ENCODE data around the gene EN2. TPM values are rescaled to one million over a fixed set of nuclear protein-coding genes. Genes with fewer than 3 reads are reported as not detected.

The EN2 gene
- total and polyA plus RNA-seq, 2 experiments from 2014 or later, result not detected

- H3F3A ChIP-seq (ENCODE audit: insufficient read depth), result no peaks in the 10 kb centered on the region
- WGBS, 2 experiments (ENCODE audit: low coverage in 1 of 2, low lambda C conversion rate in 2 of 2, missing lambda C conversion rate in 2 of 2), result 33% methylated on average over 7 of the region's 7 CpGs
These were observed 33.0 kb upstream of the EN2 start for GRCh38 chr7:155425011-155425340.

DNA sequence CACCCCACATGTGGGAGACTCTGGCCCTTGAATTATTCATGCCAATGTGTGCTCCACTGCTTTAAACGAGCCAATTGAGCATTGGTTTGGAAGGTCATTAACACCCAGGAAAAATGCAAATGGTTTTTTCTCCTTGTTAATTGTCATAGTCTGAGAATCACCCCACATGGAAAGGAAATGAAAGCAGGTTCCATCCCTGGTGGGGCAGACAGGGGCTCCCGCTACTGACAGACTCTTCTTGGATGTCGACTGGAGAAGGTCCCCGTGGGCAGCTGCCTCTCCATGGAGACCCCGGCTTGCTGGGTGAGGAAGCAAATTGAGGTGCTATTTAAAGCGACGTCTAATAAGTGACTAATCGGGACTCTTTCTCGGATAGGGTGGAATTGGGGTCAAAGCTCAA is 32.0 kb upstream of the EN2 start:
- in situ Hi-C loops (cut with MboI), result no loop called here
- Histone ChIP-seq H4K20me1 (ENCODE audit: insufficient read depth) (no peaks in the 10 kb centered on the region), H3K79me2 (ENCODE audit: insufficient read depth) (no peaks in the 10 kb centered on the region), H3K4me2 (ENCODE audit: unreplicated experiment) (no peak overlapping the region), H3K4me3 (no peak overlapping the region), H3K9me2 (ENCODE audit: insufficient read depth) (no peaks in the 10 kb centered on the region), H3K9ac (no peak overlapping the region), H3K27me3 (replicated peaks; ENCODE audit: insufficient read depth) (peaks cover 44% of the 10 kb centered on the region), H3K27ac (no peak overlapping the region), H3K9me3 (ENCODE audit: low read depth) (no peaks in the 10 kb centered on the region), H3K4me1 (ENCODE audit: insufficient read depth) (no peaks in the 10 kb centered on the region), H2AFZ (no peak overlapping the region), H3F3A (ENCODE audit: insufficient read depth) (no peaks in the 10 kb centered on the region), H3K36me3 (ENCODE audit: low read depth) (no peaks in the 10 kb centered on the region)
- no peak for TF ChIP-seq EZH2phosphoT487 (IDR thresholded peaks at IDR 0.05; ENCODE audit: insufficient read depth, low read depth)
- no peak for TF ChIP-seq EZH2 (IDR thresholded peaks at IDR 0.05; ENCODE audit: insufficient read depth, poor library complexity, severe bottlenecking)
- no peak for DNase-seq
- WGBS, 2 experiments (ENCODE audit: low coverage in 1 of 2, low lambda C conversion rate in 2 of 2, missing lambda C conversion rate in 2 of 2), result 30 to 32% methylated on average over 9 of the region's 9 CpGs

More at GRCh38 chr7:155425011-155425340, 33.0 kb upstream of the EN2 start:
- no peak for DNase-seq
- Histone ChIP-seq H3K79me2 (ENCODE audit: insufficient read depth) (no peaks in the 10 kb centered on the region), H2AFZ (no peak overlapping the region), H3K27me3 (replicated peaks; ENCODE audit: insufficient read depth) (peaks cover 40% of the 10 kb centered on the region), H3K36me3 (ENCODE audit: low read depth) (no peaks in the 10 kb centered on the region), H3K4me2 (ENCODE audit: unreplicated experiment) (no peak overlapping the region), H3K9me3 (ENCODE audit: low read depth) (no peaks in the 10 kb centered on the region), H3K4me3 (no peak overlapping the region), H3K9me2 (ENCODE audit: insufficient read depth) (no peaks in the 10 kb centered on the region), H3K9ac (no peak overlapping the region), H3K27ac (no peak overlapping the region), H3K4me1 (ENCODE audit: insufficient read depth) (no peaks in the 10 kb centered on the region), H4K20me1 (ENCODE audit: insufficient read depth) (no peaks in the 10 kb centered on the region)
- no peak for TF ChIP-seq EZH2phosphoT487 (IDR thresholded peaks at IDR 0.05; ENCODE audit: insufficient read depth, low read depth)
- no peak for TF ChIP-seq EZH2 (IDR thresholded peaks at IDR 0.05; ENCODE audit: insufficient read depth, poor library complexity, severe bottlenecking)
- in situ Hi-C loops (cut with MboI), result no loop called here

GRCh38 chr7:155426543-155427410 is 31.2 kb upstream of the EN2 start:
- Histone ChIP-seq H3K27ac (no peak overlapping the region), H3K4me3 (no peak overlapping the region), H3K27me3 (replicated peaks; ENCODE audit: insufficient read depth) (peaks cover 44% of the 10 kb centered on the region), H3F3A (ENCODE audit: insufficient read depth) (no peaks in the 10 kb centered on the region), H3K4me1 (ENCODE audit: insufficient read depth) (no peaks in the 10 kb centered on the region), H3K9ac (no peak overlapping the region), H3K9me2 (ENCODE audit: insufficient read depth) (no peaks in the 10 kb centered on the region), H3K4me2 (ENCODE audit: unreplicated experiment) (no peak overlapping the region), H4K20me1 (ENCODE audit: insufficient read depth) (no peaks in the 10 kb centered on the region), H3K9me3 (ENCODE audit: low read depth) (no peaks in the 10 kb centered on the region), H2AFZ (no peak overlapping the region), H3K36me3 (ENCODE audit: low read depth) (no peaks in the 10 kb centered on the region), H3K79me2 (ENCODE audit: insufficient read depth) (no peaks in the 10 kb centered on the region)
- WGBS, 2 experiments (ENCODE audit: low coverage in 1 of 2, low lambda C conversion rate in 2 of 2, missing lambda C conversion rate in 2 of 2), result 13 to 22% methylated on average over 20 of the region's 20 CpGs
- in situ Hi-C loops (cut with MboI), result no loop called here
- no peak for TF ChIP-seq EZH2 (IDR thresholded peaks at IDR 0.05; ENCODE audit: insufficient read depth, poor library complexity, severe bottlenecking)
- no peak for TF ChIP-seq EZH2phosphoT487 (IDR thresholded peaks at IDR 0.05; ENCODE audit: insufficient read depth, low read depth)
- DNase-seq, result no peak

- Histone ChIP-seq H2AFZ (no peak overlapping the region), H3K4me2 (ENCODE audit: unreplicated experiment) (no peak overlapping the region), H3F3A (ENCODE audit: insufficient read depth) (no peaks in the 10 kb centered on the region), H4K20me1 (ENCODE audit: insufficient read depth) (no peaks in the 10 kb centered on the region), H3K9me2 (ENCODE audit: insufficient read depth) (no peaks in the 10 kb centered on the region), H3K4me1 (ENCODE audit: insufficient read depth) (no peaks in the 10 kb centered on the region), H3K9me3 (ENCODE audit: low read depth) (no peaks in the 10 kb centered on the region), H3K36me3 (ENCODE audit: low read depth) (no peaks in the 10 kb centered on the region), H3K27ac (no peak overlapping the region), H3K4me3 (no peak overlapping the region), H3K9ac (no peak overlapping the region), H3K79me2 (ENCODE audit: insufficient read depth) (no peaks in the 10 kb centered on the region), H3K27me3 (replicated peaks; ENCODE audit: insufficient read depth) (peaks cover 47% of the 10 kb centered on the region)
- 9 to 13% methylated on average over 19 to 20 of the region's 20 CpGs for WGBS, 2 experiments (ENCODE audit: low coverage in 1 of 2, low lambda C conversion rate in 2 of 2, missing lambda C conversion rate in 2 of 2)
- no peak for DNase-seq
- in situ Hi-C loops (cut with MboI), result no loop called here
- TF ChIP-seq EZH2phosphoT487 (IDR thresholded peaks at IDR 0.05; ENCODE audit: insufficient read depth, low read depth) (no peak), EZH2 (IDR thresholded peaks at IDR 0.05; ENCODE audit: insufficient read depth, poor library complexity, severe bottlenecking) (no peak)
These were observed 30.4 kb upstream of the EN2 start for GRCh38 chr7:155427411-155428038.

Measured in GM23248 (cell line).